BLaER1 (cell line): ENCODE measurements around the gene CBLN1.

Source experiments
- H3K27ac ChIP-seq: shearing (Covaris generic); formaldehyde crosslinking; 2 replicates; pipeline ENCODE4 v1.8.1; 2022
- H3K27me3 ChIP-seq: shearing (Covaris generic); formaldehyde crosslinking; 2 replicates; pipeline ENCODE4 v1.8.1; 2022
- H3K36me3 ChIP-seq: shearing (Covaris generic); formaldehyde crosslinking; 2 replicates; pipeline ENCODE4 v1.8.1; 2022
- H3K4me1 ChIP-seq: shearing (Covaris generic); formaldehyde crosslinking; 2 replicates; pipeline ENCODE4 v1.8.1; 2022
- H3K4me2 ChIP-seq: shearing (Covaris generic); formaldehyde crosslinking; 2 replicates; pipeline ENCODE4 v1.8.1; 2022
- H3K4me3 ChIP-seq: shearing (Covaris generic); formaldehyde crosslinking; 2 replicates; pipeline ENCODE4 v1.8.1; 2022
- H3K9ac ChIP-seq: shearing (Covaris generic); formaldehyde crosslinking; 2 replicates; pipeline ENCODE4 v1.8.1; 2022
- H3K9me3 ChIP-seq: shearing (Covaris generic); formaldehyde crosslinking; 2 replicates; pipeline ENCODE4 v1.8.1; 2022
- H4K20me1 ChIP-seq: shearing (Covaris generic); formaldehyde crosslinking; 2 replicates; pipeline ENCODE4 v1.8.1; 2022
- Cebpa-rat ChIP-seq: shearing (Covaris generic); IDR thresholded peaks from 2 replicates; pipeline ENCODE4 v1.8.1; 2022

Gene CBLN1

DNA sequence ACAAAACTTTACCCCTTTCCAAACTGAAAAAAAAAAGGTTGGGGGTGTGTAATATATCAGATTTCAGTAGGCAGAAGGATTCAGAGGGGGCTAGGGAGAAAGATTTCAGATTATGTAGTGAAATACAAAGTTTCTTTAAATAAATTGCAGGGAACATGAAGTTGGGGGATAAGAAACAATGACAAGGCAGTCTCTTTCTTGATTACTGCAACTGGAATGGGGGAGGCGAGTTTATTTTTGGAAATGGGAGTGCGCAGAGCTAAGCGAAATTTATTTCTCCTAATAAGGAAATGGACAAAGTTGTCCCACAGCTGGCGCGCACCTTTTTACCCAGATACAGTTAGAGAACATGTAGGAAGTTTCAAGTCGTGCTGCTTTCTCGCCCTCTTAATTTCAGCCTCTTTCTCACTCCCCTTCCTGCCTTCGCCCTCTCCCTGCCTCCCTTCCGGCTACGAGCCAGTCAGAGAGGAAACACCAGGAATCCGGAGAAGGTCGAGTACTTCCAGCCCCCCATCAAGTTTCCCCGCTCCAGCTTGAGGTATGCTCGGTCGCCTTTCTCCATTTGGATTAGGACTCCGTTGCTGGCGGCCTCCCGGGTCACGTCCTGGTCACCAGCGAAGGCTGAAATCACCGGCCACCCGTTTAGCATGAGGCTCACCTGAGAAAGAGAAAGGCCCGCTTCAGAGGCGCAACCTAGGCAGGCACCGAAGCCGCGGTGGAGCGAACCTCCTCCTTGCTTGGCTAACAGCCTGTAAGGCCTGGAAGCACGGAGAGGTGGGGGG, 2.5 kb downstream of the CBLN1 start:
- peaks cover 28% of the 10 kb centered on the region; the same call in 1 of the 2 replicates for H3K27me3 ChIP-seq
- H3K4me3 ChIP-seq, result no peak overlapping the region
- no peak for TF ChIP-seq Cebpa-rat
- no peaks in the 10 kb centered on the region for H3K36me3 ChIP-seq
- H3K27ac ChIP-seq, result no peak overlapping the region
- no peaks in the 10 kb centered on the region for H4K20me1 ChIP-seq
- peaks cover 42% of the 10 kb centered on the region for H3K9me3 ChIP-seq
- no peak overlapping the region for H3K4me2 ChIP-seq
- no peak overlapping the region for H3K9ac ChIP-seq
- peaks cover 9% of the 10 kb centered on the region; the same call in 1 of the 2 replicates for H3K4me1 ChIP-seq

DNA sequence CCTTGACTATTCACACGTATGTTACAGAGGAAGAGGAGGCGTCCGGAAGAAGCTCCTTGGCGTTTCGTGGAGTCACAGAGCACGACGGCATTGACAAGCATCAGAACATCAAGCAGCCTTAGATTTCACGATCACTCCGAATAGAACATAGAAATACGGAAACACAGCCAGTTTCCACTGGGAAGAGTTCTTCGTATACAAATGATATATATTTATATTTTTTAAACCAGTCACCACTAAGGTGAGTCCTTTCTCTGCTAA, 3.1 kb downstream of the CBLN1 start:
- H3K9ac ChIP-seq, result no peak overlapping the region
- H3K27me3 ChIP-seq, result peaks cover 28% of the 10 kb centered on the region; the same call in 1 of the 2 replicates
- H4K20me1 ChIP-seq, result no peaks in the 10 kb centered on the region
- no peak overlapping the region for H3K4me3 ChIP-seq
- no peak overlapping the region for H3K4me2 ChIP-seq
- H3K27ac ChIP-seq, result no peak overlapping the region
- TF ChIP-seq Cebpa-rat, result no peak
- H3K9me3 ChIP-seq, result peaks cover 42% of the 10 kb centered on the region
- no peaks in the 10 kb centered on the region for H3K36me3 ChIP-seq
- peaks cover 9% of the 10 kb centered on the region; the same call in 1 of the 2 replicates for H3K4me1 ChIP-seq

DNA sequence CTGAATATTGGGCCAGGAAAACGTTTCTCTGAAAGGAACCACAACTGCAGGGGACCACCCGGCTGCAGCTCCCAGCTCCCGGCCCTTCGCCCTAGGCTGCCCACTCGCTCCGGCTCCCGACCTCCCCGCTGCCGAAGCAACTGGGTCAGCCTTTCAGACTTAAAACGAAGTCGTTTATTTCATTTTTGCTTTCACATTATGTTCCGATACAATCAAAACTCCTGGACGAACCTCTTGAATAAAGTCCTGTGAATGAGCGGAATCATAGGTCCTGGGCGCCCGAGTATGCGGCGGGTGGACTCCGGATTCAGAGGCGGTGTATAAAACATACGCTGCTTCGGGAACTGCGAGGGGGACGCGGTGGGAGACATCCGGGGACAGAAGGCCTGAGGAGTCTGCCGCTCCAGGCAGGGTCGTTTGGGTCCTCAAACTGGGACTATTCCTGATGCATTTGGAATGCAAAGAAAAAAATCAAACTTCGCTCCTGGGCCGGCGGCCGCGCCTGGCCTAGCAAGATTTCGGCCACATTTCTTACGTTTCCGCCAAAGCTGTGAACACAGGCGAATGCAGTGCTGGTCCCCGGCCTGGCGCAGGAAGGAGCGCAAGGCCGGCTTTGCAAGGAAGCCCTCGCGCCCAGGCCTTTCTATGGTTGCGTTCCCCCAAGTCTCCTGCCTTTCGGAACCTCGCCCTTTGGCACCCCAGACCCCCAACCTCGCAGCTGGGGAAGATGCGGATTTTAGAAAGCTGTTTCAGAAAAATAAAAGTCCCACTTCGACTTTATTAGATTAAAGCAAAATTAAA, 3.7 kb downstream of the CBLN1 start:
- no peak for TF ChIP-seq Cebpa-rat
- H3K9ac ChIP-seq, result no peak overlapping the region
- peaks cover 37% of the 10 kb centered on the region for H3K9me3 ChIP-seq
- H3K4me2 ChIP-seq, result no peak overlapping the region
- H3K27ac ChIP-seq, result no peak overlapping the region
- no peak overlapping the region for H3K4me3 ChIP-seq
- no peaks in the 10 kb centered on the region for H3K36me3 ChIP-seq
- no peaks in the 10 kb centered on the region for H4K20me1 ChIP-seq
- H3K27me3 ChIP-seq, result peaks cover 28% of the 10 kb centered on the region; the same call in 1 of the 2 replicates
- H3K4me1 ChIP-seq, result peaks cover 9% of the 10 kb centered on the region; the same call in 1 of the 2 replicates

DNA sequence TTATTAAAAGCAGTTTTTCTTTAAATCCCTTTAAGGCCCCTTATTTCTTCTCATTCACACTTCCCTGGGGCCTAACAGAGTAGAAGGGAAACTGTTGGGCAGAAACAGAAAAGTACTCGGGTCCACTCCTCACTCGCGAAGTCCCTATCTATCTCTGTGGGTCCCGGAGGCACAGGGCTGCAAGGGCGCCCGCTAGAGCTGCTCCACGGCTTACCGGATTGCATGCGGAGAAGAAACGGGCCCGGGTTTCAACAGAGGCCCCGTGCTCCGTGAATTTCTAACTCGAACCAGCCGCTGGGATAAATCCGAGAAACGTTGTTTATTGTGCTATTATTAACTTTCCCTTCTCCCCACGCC, 4.3 kb downstream of the CBLN1 start:
- no peak for TF ChIP-seq Cebpa-rat
- no peak overlapping the region for H3K9ac ChIP-seq
- H3K4me3 ChIP-seq, result no peak overlapping the region
- no peaks in the 10 kb centered on the region for H4K20me1 ChIP-seq
- H3K27me3 ChIP-seq, result peaks cover 28% of the 10 kb centered on the region; the same call in 1 of the 2 replicates
- peaks cover 31% of the 10 kb centered on the region for H3K9me3 ChIP-seq
- peaks cover 9% of the 10 kb centered on the region; the same call in 1 of the 2 replicates for H3K4me1 ChIP-seq
- no peaks in the 10 kb centered on the region for H3K36me3 ChIP-seq
- H3K27ac ChIP-seq, result no peak overlapping the region
- no peak overlapping the region for H3K4me2 ChIP-seq

DNA sequence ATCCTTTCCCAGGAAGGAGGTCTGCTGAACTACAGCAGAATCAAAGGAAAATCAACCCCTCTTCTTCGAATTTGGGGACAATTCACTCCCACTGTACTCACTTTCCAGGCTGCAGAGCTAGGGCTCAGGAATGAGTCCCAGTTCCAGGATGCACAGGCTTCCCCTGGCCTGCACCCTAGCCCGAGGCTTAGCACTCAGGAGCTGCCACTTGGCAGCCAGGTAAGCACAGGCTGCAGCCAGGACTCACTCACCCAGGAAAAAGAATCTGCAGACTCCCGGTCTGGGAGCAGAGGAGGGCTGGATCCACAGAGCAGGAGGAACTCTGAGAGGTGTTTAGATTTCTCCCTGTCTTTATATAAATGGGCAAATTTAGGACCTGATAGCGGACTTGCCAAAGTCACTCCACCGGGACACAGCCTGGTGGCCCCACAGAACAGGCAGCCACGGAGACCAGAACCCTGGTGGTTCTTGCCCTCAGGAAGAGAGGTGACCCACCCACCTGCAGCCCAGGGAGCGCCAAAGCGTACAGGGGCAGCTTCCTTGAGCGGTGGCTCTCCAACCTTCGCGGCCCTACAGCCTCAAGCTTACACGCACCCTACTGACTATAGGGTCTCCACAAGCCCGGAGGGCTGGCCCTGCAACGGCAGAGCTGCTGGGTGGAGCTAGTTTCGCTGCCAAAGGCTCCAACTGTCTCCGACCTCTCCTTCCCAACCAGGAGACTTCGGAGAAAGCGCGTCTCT, 4.8 kb downstream of the CBLN1 start:
- peaks cover 28% of the 10 kb centered on the region; the same call in 1 of the 2 replicates for H3K27me3 ChIP-seq

DNA sequence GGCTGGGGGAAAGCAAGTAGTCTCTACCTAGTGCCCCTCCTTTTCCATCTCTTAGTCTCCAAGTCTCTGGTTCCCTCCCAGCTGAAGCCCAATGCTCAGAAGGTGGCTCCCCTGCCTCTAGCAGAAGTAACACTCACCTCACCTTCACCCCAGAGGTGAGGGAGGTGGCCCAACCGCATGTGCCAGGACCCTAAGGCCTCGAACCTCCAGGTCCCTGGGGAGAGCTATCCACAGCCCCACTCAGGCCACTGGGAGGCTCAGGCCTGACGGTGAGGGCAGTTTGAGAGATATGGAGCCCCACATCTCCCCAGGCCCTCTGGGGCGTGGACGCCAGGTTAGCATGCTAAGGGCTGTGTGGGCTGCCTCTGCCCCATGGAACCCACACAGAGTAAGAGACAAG, 5.8 kb downstream of the CBLN1 start:
- peaks cover 28% of the 10 kb centered on the region; the same call in 1 of the 2 replicates for H3K27me3 ChIP-seq
- peak overlapping the region; percentile 28; the same call in 1 of the 2 replicates for H3K4me2 ChIP-seq
- H3K4me3 ChIP-seq, result no peak overlapping the region
- H4K20me1 ChIP-seq, result no peaks in the 10 kb centered on the region
- H3K36me3 ChIP-seq, result no peaks in the 10 kb centered on the region
- no peak overlapping the region for H3K27ac ChIP-seq
- H3K9me3 ChIP-seq, result peaks cover 17% of the 10 kb centered on the region
- peaks cover 9% of the 10 kb centered on the region; the same call in 1 of the 2 replicates for H3K4me1 ChIP-seq
- TF ChIP-seq Cebpa-rat, result no peak
- H3K9ac ChIP-seq, result no peak overlapping the region

More for the DNA sequence above, 4.8 kb downstream of the CBLN1 start:
- no peaks in the 10 kb centered on the region for H3K36me3 ChIP-seq
- no peak overlapping the region for H3K4me3 ChIP-seq
- H3K9me3 ChIP-seq, result peaks cover 25% of the 10 kb centered on the region
- no peak overlapping the region for H3K27ac ChIP-seq
- no peak overlapping the region for H3K9ac ChIP-seq
- H3K4me2 ChIP-seq, result no peak overlapping the region
- TF ChIP-seq Cebpa-rat, result no peak
- peaks cover 9% of the 10 kb centered on the region; the same call in 1 of the 2 replicates for H3K4me1 ChIP-seq
- H4K20me1 ChIP-seq, result no peaks in the 10 kb centered on the region

DNA sequence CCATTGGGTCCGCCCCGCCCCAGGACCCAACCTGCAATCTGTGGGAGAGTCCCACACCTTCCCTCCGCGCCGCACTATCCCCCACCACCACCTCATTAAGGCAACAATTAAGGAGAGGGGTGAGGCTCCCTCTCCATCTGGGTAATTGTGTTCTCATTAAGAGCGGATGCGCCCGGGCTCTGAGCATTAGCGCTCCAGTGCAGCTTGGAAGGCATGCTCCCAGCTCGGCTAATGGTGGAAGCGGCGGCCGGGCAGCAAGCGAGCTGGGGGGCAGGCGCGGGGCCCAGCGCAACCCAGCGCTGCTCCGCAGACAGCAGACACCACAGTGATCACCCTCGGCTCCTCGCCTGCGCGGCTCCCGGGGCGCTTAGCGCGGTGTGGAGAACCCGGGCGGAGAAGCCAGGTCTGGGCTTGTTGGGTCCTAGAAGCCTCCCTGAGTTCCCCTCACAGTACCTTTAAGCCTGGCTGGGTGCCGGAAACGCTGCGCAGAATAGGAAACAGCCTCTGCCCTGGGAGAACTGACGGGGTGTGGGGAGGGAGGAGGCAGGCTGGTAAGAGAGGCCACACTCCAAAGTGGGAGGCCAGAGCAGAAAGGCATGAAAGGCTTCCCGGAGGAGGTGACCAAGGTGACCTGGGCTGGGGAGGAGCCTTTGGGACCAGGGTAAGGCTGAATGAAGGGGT, 6.4 kb downstream of the CBLN1 start:
- Histone ChIP-seq H3K4me2 (peak overlapping the region; percentile 28; the same call in 1 of the 2 replicates), H3K4me1 (peaks cover 9% of the 10 kb centered on the region; the same call in 1 of the 2 replicates), H3K9me3 (peaks cover 10% of the 10 kb centered on the region), H3K9ac (no peak overlapping the region), H3K27me3 (peaks cover 23% of the 10 kb centered on the region; the same call in 1 of the 2 replicates), H3K27ac (no peak overlapping the region), H4K20me1 (no peaks in the 10 kb centered on the region), H3K4me3 (no peak overlapping the region), H3K36me3 (no peaks in the 10 kb centered on the region)
- no peak for TF ChIP-seq Cebpa-rat

DNA sequence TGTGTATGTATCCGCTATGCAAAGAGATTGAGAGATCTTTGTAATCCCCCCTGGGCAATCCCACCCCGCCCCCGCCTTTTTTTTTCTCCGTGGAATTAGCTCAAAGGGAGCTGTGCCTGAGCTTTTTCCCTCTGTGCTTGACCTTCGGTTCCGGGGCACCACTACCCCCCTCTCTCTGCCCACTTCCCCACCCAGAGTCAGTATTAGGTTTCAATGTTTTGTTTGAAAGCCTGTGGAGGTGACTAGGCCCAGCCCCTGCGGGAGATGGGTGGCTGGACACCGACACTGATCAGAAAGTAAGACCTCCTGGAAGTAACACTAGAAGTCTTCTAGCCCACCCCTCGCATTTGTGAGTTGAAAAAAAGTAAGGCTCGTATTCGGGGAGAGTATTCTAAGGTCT, 7.0 kb downstream of the CBLN1 start:
- H3K27me3 ChIP-seq, result peaks cover 23% of the 10 kb centered on the region; the same call in 1 of the 2 replicates
- H3K4me2 ChIP-seq, result no peak overlapping the region
- H3K36me3 ChIP-seq, result no peaks in the 10 kb centered on the region
- H3K4me1 ChIP-seq, result peaks cover 9% of the 10 kb centered on the region; the same call in 1 of the 2 replicates
- H4K20me1 ChIP-seq, result no peaks in the 10 kb centered on the region
- H3K9ac ChIP-seq, result no peak overlapping the region
- H3K9me3 ChIP-seq, result peaks cover 4% of the 10 kb centered on the region; the same call in 1 of the 2 replicates
- no peak for TF ChIP-seq Cebpa-rat
- H3K27ac ChIP-seq, result no peak overlapping the region
- H3K4me3 ChIP-seq, result no peak overlapping the region

DNA sequence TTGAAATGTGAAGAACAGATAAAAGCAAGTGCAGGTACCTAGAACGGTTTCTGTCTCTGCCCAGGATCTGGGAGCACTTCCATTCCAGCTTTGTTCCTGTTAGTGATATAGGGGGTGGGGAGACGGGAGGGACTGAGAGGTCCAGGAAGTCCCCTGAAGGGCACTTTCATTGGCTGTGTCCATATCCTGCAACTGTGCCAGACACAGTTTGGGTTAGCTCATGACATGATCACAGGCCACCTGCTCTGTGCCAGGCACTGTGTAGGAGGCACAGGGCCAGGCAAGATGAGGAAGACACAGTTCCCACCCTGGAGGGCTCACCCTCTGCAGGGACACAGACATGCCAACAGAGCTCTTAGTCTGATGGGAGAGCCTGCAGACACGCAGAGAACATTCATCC, 7.9 kb downstream of the CBLN1 start:
- no peak overlapping the region for H3K9ac ChIP-seq
- H3K9me3 ChIP-seq, result no peaks in the 10 kb centered on the region
- H3K4me3 ChIP-seq, result no peak overlapping the region
- H3K27ac ChIP-seq, result no peak overlapping the region
- no peak overlapping the region for H3K4me2 ChIP-seq
- peaks cover 19% of the 10 kb centered on the region; the same call in 1 of the 2 replicates for H3K27me3 ChIP-seq
- H3K36me3 ChIP-seq, result no peaks in the 10 kb centered on the region
- TF ChIP-seq Cebpa-rat, result no peak
- peaks cover 9% of the 10 kb centered on the region; the same call in 1 of the 2 replicates for H3K4me1 ChIP-seq
- no peaks in the 10 kb centered on the region for H4K20me1 ChIP-seq
